ENCODE measurements around the gene CATSPERD. TPM values are rescaled to one million over a fixed set of nuclear protein-coding genes. Genes with fewer than 3 reads are reported as not detected.

The CATSPERD gene, protein sequence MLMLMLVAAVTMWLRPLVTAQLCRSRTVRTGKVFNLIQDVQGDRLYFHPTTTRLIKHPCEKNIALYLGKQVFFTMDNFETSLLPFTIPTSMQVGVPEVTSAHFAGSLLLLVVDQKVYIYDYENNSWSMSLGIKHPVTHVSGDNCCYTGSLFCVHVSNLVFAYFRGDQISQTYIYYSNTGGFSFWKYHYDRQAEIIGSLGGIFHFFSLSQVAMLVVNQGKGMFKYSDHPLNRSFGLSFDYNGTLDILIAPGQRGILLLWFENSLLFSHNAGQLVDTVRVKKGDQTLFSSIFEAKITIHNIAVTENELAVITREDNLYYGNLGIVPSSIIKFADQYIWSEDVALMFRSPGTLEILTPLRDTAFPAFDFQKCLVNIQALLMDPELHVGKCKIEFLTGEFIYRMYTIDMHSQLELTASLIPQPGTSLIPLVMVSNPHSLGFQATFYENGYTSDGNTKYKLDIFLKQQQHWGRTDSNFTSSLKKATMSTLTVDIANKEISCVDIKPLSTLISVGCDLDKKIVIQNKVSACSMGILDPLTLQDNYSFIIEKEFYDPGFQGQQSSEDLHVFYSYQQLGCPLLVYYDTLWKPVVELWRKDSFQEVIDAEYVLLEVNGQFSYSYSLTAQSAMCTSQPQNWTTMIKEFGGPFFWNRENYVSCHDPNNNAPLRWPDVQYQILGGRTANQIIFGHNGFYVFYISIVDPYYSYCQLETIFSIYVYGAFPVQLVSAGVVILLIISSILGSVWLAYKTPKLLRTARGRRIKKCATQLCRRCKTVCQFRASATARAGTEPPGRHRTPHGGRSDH
- total RNA-seq = not detected in 2 replicates

DNA sequence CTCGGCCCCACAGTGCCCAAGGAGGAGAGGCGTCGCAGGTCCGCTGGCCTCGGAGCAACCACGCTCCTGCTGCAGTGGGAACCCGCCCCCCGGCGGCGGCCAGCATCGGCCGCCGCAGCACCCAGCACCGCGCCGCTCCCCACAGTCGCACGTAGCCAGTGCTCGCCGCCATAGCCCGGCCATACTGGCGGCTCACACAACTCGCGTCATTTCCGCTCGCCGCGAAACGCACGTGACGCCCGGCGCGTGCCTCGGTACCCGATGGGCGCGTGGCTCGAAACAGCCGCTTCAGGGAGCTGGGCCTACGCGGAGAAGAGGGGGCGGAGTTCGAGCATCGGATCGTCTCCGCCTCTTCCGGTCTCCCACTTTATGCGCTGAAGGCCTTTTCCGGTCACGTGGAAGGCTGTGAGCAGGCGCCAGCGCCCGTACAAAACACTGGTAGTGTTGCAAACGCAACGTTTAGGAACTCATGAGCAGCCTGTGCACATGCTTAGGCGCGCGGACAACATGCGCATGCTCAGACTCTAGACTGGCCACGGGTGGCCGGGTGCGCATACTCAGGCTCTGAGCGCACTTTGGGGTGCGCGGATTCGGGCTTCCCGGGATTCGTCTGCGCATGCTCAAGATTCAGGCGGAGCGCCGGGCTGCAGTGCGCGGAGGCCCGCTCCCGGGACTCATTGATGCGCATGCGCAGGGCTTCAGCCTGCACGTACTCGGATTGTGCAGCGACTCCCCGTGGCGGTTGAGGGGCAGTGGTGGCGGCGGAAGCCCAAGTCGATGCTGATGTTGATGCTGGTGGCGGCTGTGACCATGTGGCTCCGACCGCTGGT lies at the start of gene CATSPERD, which contains the start of gene LONP1:
Gene CATSPERD (plus strand): TSS at position 677 of the 830 bp plus-strand sequence. CDS start 101 bp downstream, at position 778.
Gene LONP1 (minus strand): TSS at position 186 of the 830 bp plus-strand sequence. CDS start 14 bp downstream, at position 172.

DNA sequence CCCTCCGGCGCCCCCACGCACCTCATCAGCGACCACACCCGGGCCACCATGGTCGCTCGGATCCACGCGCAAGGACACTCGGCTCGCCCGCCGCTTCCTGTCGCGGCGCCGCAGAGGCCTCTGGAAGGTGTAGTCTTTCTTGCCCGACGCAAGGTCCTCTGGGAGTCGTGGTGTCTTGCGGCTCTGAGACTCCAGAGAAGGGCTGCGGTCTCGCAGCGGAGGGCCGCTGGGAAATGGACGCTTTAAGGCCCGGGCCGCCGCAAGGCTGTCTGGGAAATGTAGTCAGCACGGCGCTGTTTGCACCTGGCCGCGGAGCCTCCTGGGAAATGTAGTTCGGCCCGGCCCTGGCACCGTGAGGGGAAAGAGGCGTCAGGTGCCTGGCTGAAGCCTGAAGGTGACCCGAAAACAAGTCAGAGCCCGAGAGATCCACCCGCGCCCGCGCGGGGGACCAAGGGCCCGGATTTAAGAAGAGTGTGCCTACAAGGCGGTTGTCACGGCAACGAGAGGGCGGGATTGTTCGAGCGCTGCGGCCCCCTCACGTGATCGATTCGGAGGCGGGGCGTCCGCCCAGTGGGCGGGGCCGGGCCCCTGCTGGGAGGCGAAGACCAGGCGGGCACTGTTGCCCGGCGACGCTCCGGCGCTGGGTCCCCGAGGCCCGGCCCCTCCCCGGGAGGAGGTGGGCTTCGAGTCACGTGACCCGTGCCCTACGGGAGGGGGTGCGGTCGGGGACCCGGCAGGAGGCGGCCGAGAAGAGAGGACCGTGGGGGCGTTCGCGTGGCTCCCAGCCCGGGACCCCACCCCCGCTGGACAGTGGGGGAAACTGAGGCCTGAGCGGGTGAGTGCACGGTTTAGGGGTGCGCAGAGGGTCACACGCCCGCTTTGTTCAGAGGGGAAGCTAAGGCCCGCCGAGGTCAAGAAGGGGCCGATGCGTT lies 39.7 kb upstream of the CATSPERD start, which contains the start of the genes HSD11B1L and MICOS13:
Gene HSD11B1L (plus strand): TSS at position 591 of the 932 bp plus-strand sequence. CDS start 3,806 bp downstream, outside the sequence.
Gene MICOS13 (minus strand): TSS at position 80 of the 932 bp plus-strand sequence. CDS start 30 bp downstream, at position 50.

DNA sequence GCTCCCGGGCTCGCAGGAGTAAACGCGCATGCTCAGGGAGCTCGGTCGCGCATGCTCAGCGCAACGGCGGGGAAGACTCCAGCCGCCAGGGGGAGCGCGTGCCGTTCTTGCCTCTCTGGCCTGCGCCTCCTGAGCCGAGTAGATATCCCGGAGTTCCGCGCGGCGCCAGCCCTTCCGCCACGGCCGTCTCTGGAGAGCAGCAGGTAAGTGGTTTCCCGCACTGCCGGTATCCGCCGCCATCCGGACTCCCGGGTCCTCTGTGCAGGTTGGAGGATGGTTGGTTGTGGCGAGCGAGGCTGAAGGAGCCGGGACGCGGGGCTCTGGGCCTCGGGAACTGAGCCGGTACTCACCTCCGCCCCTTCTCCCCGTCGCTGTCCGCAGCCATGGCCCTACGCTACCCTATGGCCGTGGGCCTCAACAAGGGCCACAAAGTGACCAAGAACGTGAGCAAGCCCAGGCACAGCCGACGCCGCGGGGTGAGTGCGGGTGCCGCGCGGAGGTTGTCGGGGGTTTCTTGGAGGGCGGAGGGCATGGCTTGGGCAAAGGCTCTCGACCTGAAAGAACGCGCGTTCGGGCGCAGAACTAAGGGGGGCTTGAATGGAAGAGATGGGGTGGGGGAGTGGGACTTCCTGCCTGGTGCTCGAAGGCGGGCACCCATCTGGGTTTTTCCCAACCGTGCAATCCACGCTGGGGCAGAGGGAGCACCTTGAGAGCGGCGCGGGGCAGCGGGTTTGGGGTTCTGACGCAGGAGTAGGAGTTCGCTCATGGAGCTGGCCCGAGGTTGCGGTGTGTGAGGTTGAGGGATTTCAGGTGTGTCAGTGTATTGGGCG lies 30.1 kb upstream of the CATSPERD start, which contains the start of gene RPL36:
Gene RPL36 (plus strand): TSS at position 171 of the 830 bp plus-strand sequence. CDS start 213 bp downstream, at position 384.

DNA sequence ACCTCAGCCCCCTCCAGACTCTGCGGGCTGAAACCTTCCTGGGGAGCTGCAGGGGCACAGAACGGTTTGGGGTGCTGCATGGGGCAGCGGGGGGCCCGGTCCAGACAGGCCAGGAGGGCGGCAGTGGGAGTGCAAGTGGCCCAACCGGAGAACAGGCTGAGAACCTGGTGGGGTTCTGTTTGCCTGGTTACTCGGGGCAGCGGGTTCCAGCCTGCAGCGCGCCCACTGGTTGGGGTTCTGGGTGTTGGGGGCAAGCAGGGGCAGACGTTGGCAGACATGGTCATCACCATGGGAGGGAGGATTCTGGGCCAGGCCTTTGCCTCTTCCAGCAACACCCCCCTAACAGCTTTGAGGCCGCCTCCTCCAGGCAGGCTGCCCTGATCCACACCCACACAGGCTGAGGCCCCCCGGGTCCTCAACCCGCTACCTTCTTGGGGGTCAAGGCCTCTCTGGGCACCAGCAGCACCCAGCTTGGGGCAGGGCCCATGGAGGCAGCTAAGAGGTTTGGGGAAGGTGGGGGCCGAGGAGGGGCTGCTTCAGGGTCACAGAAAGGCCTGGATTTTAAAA lies 64.2 kb downstream of the CATSPERD start, which contains the start of gene PRR22:
Gene PRR22 (minus strand): TSS at position 166 of the 567 bp plus-strand sequence. CDS start 86 bp downstream, at position 80.

DNA sequence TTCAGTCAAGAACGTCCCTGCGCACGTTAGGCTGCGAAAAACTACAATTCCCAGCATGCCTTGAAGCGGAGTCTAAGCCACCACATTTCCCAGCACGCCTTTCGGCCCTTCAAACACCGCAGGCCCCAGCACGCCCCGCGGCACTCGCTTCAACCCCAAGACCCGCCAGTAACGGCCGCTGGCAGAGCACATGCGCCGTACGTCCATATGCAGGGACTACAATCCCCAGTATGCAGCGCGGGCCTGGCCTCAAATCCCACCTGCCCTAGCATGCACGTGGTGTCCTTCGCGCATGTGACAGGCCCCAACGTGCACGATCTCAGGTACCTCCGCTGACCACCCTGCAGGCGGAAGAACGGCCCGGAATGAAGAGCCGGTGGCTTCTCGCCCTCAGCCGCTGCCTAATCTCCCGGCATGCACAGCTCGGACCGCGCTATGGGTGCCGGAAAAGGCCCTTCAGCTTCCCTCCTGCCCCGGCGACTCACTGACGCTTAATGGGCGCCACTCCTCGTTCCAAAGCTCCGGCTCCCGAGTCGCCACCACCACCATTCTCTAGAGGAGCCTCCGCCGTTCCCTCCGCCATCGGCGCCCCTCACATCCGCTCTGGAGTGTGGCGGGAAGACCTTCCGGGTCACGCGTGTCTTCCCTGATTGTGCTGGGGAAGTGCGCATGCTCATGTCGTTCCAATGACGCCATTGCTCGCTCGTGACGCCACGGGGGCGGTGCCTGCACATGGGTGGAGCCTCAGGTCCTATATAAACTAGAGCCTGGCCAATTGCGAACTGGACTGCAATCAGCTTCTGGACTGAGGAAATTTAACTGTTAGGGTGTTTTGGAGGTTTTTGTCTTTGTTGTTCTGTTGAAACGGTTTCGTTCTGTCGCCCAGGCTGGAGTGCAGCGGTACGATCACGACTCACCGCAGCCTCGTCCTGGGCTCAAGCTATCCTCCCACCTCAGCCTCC lies 70.4 kb downstream of the CATSPERD start, which contains the start of gene DUS3L:
Gene DUS3L (minus strand): TSS at position 605 of the 962 bp plus-strand sequence. CDS start 22 bp downstream, at position 583.

DNA sequence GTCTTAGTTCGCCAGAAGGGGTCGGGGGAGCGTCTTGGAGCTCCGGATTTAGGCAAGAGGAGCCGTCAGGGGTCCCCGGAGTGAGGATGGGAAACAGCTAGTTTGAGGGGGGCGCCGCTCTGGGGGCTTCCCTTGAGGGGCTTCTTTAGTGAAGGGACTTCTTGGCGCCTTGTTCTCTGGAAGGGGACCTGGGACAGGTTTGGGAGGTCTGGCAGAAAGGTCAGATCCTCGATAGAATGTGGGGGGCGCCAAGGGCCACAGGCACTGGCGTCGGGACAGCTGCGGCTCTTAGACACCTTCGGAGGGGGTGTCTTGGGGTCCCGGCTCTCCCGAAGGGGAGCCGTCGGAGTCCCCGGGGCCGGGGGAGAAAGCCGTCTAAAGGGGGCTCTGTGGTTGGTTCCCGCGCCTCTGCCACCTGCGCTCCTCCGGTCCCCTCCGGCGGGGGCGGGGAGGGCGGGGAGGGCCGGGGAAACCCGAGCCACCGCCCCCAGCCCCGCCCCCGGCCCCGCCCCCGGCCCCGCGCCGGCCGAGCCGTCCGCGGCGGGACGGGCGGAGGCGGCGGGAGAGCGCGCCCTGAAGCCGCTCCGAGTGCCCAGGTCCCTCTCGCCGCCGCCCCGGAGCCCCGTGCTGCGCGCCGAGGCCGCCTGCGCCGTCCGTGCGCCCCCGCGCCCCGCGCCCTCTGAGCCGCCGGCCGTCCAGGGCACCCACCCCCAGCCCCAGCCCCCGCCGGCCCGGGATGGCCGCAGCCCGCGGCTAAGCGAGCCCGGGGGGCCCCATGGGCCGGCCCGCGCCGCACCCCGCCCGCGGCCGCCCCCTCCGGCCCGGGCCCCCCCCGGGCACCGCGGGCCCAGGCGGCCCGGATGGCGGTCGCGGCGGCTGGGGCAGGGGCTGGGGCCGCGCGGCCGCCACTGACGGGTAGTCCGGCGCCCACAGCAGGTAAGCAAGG lies 84.4 kb downstream of the CATSPERD start, which contains the start of gene NRTN:
Gene NRTN (plus strand): TSS at position 552 of the 946 bp plus-strand sequence. CDS start 19,099 bp downstream, outside the sequence.

Other genes with a start within 250 kb of the CATSPERD start
- under 0.01 and 0.09 TPM in 2 replicates for gene TINCR, start 152.7 kb upstream of the CATSPERD start, total RNA-seq
- gene SAFB2, start 97.9 kb upstream of the CATSPERD start, total RNA-seq = 31.3 and 42.9 TPM in 2 replicates
- 54.3 and 61.3 TPM in 2 replicates for gene SAFB, start 97.6 kb upstream of the CATSPERD start, total RNA-seq
- gene MICOS13, start 40.1 kb upstream of the CATSPERD start, total RNA-seq = 63.3 and 70.9 TPM in 2 replicates
- 5.3 and 8.4 TPM in 2 replicates for gene HSD11B1L, start 39.6 kb upstream of the CATSPERD start, total RNA-seq
- 815 and 826 TPM in 2 replicates for gene RPL36, start 30.3 kb upstream of the CATSPERD start, total RNA-seq
- 69.6 and 119 TPM in 2 replicates for gene LONP1, start 491 bp upstream of the CATSPERD start, total RNA-seq
- gene PRR22, start 64.1 kb downstream of the CATSPERD start, total RNA-seq = 0.19 and 0.27 TPM in 2 replicates
- gene DUS3L, start 70.5 kb downstream of the CATSPERD start, total RNA-seq = 25.2 and 33.4 TPM in 2 replicates
- 0.09 TPM in 1 of 2 replicates, not detected in the other for gene NRTN, start 84.4 kb downstream of the CATSPERD start, total RNA-seq
- gene FUT6, start 119.1 kb downstream of the CATSPERD start, total RNA-seq = not detected in 2 replicates
- not detected in 2 replicates for gene FUT3, start 130.8 kb downstream of the CATSPERD start, total RNA-seq
- gene FUT5, start 149.9 kb downstream of the CATSPERD start, total RNA-seq = not detected in 2 replicates
- 235 and 266 TPM in 2 replicates for gene NDUFA11, start 183.2 kb downstream of the CATSPERD start, total RNA-seq
- gene VMAC, start 184.2 kb downstream of the CATSPERD start, total RNA-seq = 3.2 and 4.8 TPM in 2 replicates
- 1.3 and 3.5 TPM in 2 replicates for gene CAPS, start 193.6 kb downstream of the CATSPERD start, total RNA-seq

Measured in endothelial cell of coronary artery (primary cell).